DMS153 (cell line): ENCODE results near the gene MRPL44.

ENCODE experiments used
- DNase-seq: peaks from one replicate; lab custom pipeline; 2025; lab: John Stamatoyannopoulos, UW

MRPL44 gene

GRCh38 chr2:223957092-223957851 is at the start of gene MRPL44:
Gene MRPL44 (plus strand): TSS chr2:223957463. CDS start chr2:223957473, 10 bp downstream.
- peak; percentile 83 for DNase-seq

GRCh38 chr2:223908304-223908998 is 48.8 kb upstream of the MRPL44 start:
- no peak for DNase-seq

GRCh38 chr2:223909001-223909741 is 48.1 kb upstream of the MRPL44 start:
- no peak for DNase-seq

DNA sequence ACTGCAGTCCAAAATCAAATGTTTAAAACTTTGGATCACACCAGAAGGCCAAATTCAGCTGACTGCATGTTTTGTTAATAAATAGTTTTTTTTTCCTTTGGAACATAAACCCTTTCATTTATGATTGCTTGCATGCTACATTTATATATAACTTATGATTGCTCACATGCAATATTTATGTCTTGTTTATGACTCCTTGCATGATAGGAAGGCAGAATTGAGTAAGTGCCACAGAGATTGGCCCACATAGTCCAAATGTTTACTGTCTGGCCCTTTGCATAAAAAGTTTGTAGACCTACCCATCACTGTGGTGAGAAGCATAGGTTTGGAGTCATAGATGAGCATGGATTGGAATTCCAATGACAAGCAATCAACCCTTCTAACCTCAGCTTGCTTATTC is 42.9 kb upstream of the MRPL44 start:
- DNase-seq: no peak

DNA sequence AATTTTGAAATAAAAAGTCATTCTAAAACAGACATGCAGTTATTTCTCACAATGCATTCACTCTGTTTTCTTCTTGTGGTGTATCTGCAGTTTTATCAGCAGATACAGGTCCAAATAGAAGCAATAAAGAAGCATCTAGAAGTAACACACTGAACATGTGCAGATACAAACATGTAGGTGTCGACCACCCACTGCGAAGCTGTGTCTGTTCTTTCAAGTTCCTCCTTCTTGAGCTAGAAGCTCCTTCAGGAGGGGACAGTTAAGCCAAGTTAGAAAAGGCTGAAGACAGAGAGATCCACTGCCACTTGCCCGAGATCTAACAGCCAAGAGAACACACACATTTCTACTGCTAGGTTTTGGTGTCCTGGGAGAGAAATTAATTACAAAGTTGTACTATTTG is 42.2 kb upstream of the MRPL44 start:
- DNase-seq: no peak

GRCh38 chr2:223916181-223916920 is 40.9 kb upstream of the MRPL44 start:
- no peak for DNase-seq

DNA sequence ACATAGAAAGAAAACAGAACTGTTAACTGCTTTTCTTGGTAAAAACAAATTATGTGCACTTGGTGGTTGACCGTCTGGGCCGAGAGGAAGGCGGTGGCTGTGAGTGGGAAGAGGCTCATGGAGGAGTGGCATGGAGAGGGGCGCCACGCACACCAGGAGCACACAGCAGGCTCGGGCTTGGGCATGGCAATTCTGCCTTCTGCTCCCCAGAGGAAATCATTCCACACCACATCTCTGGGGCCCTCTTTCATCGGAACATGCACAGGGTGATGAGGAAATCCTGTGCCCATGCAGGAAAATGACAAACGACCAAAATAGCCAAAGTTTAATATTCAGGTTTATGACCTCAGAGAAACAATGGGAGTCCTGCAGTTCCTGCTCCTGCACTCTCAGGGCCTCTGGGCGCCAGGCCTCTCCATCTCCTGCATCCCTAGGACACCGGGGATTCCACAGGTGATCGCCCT is 38.6 kb upstream of the MRPL44 start:
- no peak for DNase-seq

DNA sequence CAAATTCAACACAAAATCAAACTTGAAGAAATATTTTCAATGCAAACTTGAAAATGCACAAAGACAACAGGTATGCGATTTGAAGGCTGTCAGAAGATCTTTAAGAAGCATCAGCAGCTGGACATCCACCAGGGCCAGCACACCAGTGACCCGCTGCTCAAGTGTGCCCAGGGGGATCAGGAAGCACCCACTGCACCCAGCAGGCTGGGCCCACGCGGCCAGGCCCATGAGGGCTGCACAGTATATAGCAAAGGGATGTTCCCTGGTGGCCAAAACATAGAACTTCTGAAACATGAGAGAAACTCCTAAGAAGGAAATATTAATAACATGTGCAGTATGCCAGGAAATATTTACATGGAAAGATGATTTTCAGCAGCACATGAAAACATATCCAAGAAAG is 37.2 kb upstream of the MRPL44 start:
- no peak for DNase-seq

- DNase-seq: no peak
These were observed 36.1 kb upstream of the MRPL44 start for GRCh38 chr2:223921204-223921603.

DNA sequence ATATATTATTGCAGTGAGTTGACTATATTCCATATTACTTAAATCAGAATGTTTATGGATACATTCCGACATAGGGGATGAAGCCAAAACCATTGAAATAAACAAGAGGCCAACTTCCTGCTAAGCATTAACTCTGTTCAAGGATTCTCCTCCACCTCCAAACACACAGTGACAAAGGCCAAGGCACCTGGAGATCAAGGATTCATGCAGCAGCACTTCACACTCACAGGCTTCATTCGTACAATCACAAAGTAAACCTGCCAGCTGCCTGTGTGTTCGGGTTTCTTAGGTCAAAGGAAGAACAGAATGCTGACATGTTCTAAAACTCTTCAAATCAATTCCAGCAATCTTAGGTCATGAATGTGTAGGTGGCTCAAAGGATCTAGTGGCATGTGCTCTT is 35.0 kb upstream of the MRPL44 start:
- DNase-seq: no peak

- no peak for DNase-seq
These were observed 33.3 kb upstream of the MRPL44 start for GRCh38 chr2:223923976-223924375.

GRCh38 chr2:223925106-223925505 is 32.2 kb upstream of the MRPL44 start:
- no peak for DNase-seq

DNA sequence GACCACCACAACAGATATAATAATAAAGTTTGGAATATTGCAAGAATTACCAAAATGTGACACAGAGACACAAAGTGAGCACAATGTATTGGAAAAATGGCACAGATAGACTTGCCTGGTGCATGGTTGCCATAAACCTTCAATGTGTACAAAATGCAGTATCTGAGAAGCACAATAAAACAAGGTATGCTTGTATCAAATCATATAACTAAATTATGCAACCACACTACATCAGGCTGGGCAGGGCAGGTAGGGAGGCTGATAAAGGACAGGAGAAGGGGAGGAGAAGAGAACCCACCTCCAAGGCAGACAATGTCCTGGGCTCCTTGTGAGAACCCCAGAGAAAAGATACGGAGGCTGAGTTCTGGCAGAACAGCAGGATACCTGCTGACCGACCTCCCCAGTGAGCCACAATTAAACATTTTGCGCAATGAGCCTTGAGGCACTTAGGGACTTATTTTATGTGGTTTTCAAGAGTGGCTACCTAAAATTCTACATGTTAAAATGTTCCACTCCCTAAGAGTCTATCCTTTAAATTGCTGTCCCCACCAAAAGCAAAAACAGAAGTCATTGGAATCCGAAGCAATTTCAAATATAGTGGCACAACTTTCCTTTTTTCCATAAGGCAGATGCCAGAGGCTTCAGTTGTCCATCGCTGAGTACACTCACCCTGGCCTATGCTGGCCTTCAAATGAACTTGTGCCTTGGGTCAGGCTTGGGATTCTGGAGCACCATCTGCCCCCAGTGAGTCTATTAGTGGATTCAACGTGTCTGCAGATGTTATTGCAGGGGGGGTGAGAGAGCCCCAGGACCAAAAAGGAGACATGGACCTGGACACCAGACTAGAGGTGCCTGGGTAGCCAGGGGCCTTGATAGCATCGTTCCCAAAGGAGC is 28.9 kb upstream of the MRPL44 start:
- DNase-seq: no peak

DNA sequence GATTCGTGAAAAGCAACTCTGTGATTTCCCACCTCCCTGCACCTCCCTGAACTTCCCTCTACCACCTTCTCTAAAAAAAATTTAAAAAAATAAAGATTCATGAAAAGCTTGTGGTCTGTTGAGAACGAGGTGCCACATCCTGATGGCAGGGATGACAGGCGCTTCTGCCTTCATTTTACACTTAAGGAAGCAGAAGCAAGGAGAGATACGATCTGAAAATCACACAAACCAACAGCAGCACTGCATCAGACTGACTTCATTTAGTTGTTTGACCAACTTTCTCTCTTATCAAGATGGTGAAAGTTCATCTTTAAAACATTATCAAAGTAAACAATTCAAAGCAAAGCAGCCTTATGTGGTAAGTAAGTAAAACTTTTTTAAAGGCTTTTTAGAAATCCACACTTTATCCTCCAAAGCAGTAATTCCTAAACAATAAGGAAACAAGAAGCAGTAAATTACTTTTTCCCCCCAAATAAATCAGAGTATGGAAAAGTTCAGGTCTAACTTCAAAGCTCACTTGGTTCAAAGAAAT is 27.6 kb upstream of the MRPL44 start:
- no peak for DNase-seq

DNA sequence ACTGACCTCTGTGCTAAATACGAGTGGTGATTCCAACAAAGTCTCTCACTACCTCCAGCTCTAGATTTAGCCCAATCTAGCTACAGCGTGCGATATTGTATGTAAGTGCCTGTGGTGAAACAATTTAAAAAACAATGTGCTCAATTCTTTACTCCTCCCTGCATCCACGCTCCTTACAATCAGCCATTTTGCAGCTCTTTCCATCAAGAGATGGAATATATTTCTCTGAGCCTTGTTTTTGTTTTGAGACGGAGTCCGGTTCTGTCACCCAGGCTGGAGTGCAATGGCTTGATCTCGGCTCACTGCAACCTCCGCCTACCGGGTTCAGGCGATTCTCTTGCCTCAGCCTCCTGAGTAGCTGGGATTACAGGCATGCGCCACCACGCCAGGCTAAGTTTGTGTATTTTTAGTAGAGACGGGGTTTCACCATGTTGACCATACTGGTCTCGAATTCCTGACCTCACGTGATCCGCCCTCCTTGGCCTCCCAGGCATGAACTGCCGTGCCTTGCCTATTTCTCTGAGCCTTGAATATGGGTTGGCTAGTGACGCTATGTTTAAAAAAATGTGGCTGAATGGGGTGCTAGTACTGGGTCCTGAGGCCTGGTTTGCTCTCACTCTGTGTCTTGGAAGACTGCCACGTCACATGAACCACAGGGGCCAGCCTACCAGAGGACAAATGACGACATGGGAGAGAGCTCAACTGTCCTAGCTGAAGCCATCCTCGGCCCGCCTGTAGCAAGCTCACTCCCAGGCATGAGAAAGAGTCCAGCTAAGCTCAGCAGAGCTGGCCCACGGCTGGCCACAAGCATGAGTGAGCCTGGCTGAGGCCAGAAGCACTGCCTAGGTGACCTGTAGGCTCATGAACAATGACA is 26.9 kb upstream of the MRPL44 start:
- no peak for DNase-seq

- DNase-seq: no peak
These were observed 24.2 kb upstream of the MRPL44 start for GRCh38 chr2:223932816-223933800.

DNA sequence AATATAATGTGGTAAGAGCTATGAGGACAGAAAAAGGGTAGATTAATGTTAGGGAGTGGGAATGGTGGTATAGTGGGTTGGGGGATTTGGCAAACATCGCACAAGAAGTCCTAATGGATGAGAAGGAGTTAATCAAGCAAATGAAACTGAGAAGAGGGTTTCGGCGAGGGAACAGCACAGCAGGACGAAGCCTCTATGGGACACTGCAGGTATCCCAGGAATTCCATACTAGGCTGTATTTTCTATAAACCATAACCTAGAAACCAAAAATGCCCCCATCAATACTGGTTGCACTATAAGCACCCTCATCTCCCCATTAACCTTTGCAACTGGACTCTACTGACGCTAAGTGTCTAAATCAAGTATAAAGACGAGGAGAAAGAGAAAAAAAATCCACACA is 22.4 kb upstream of the MRPL44 start:
- DNase-seq: no peak

GRCh38 chr2:223935459-223936125 is 21.7 kb upstream of the MRPL44 start:
- DNase-seq: no peak
